Mammary epithelial cell (primary cell): ENCODE results near the gene GKN2.

ENCODE experiments used
- CTCF ChIP-seq, 2 donors: IDR thresholded peaks in 1 of 2; conservative IDR thresholded peaks in 1 of 2; 2 replicates each; pipeline ENCODE4 v1.5.1; 2011 to 2012; ENCODE audit warnings: inconsistent platforms in 2 of 2, low read length in 2 of 2, mild to moderate bottlenecking in 2 of 2, control low read depth in 1 of 2, low read depth in 1 of 2; ENCODE audit not compliant: insufficient read depth in 1 of 2; ENCODE audit errors: extremely low read depth in 1 of 2
- EZH2 ChIP-seq: IDR thresholded peaks from 2 replicates; pipeline ENCODE4 v1.6.1; 2012; ENCODE audit warnings: low read length, inconsistent platforms, borderline replicate concordance

- TF ChIP-seq CTCF (conservative IDR thresholded peaks at IDR 0.05 in 1 of 2, IDR thresholded peaks at IDR 0.05 in 1 of 2; ENCODE audit: extremely low read depth in 1 of 2, insufficient read depth in 1 of 2, low read depth in 1 of 2, low read length in 2 of 2): no peak
- TF ChIP-seq EZH2: no peak
These were observed 28.3 kb upstream of the GKN2 start for GRCh38 chr2:68980956-68981355.
